ENCODE data around the gene TUSC7.

The TUSC7 gene

GRCh38 chr3:116709479-116709878, at the start of gene TUSC7:
Gene TUSC7, plus strand, starts transcription at chr3:116709779.
- no peak for TF ChIP-seq CTCF (IDR thresholded peaks at IDR 0.05; ENCODE audit: low read depth, low read length, missing control alignments)
- DNase-seq (ENCODE audit: extremely low read depth, low read depth) = no peak
- no peak within 1 kb of the TSS for H3K4me3 ChIP-seq (replicated peaks; ENCODE audit: low read depth, low read length)

- H3K4me3 ChIP-seq (replicated peaks; ENCODE audit: low read depth, low read length) = no peak overlapping the region
- no peak for DNase-seq (ENCODE audit: extremely low read depth, low read depth)
- no peak for TF ChIP-seq CTCF (IDR thresholded peaks at IDR 0.05; ENCODE audit: low read depth, low read length, missing control alignments)
These were observed 48.4 kb upstream of the TUSC7 start for GRCh38 chr3:116661196-116661595.

GRCh38 chr3:116663161-116664110, 46.1 kb upstream of the TUSC7 start:
- no peak for DNase-seq (ENCODE audit: extremely low read depth, low read depth)
- H3K4me3 ChIP-seq (replicated peaks; ENCODE audit: low read depth, low read length) = no peak overlapping the region
- no peak for TF ChIP-seq CTCF (IDR thresholded peaks at IDR 0.05; ENCODE audit: low read depth, low read length, missing control alignments)

GRCh38 chr3:116667324-116667723, 42.3 kb upstream of the TUSC7 start:
- no peak for TF ChIP-seq CTCF (IDR thresholded peaks at IDR 0.05; ENCODE audit: low read depth, low read length, missing control alignments)
- no peak overlapping the region for H3K4me3 ChIP-seq (replicated peaks; ENCODE audit: low read depth, low read length)
- no peak for DNase-seq (ENCODE audit: extremely low read depth, low read depth)

- no peak overlapping the region for H3K4me3 ChIP-seq (replicated peaks; ENCODE audit: low read depth, low read length)
- TF ChIP-seq CTCF (IDR thresholded peaks at IDR 0.05; ENCODE audit: low read depth, low read length, missing control alignments) = no peak
- DNase-seq (ENCODE audit: extremely low read depth, low read depth) = no peak
These were observed 41.8 kb upstream of the TUSC7 start for GRCh38 chr3:116667791-116668190.

GRCh38 chr3:116669576-116669975, 40.0 kb upstream of the TUSC7 start:
- H3K4me3 ChIP-seq (replicated peaks; ENCODE audit: low read depth, low read length) = no peak overlapping the region
- no peak for DNase-seq (ENCODE audit: extremely low read depth, low read depth)
- TF ChIP-seq CTCF (IDR thresholded peaks at IDR 0.05; ENCODE audit: low read depth, low read length, missing control alignments) = no peak
